ENCODE results near the gene SLC7A10. TPM values are rescaled to one million over a fixed set of nuclear protein-coding genes. Genes with fewer than 3 reads are reported as not detected.

Gene SLC7A10
- total RNA-seq, 1 donor from 2014 or later, result 0.48 TPM

DNA sequence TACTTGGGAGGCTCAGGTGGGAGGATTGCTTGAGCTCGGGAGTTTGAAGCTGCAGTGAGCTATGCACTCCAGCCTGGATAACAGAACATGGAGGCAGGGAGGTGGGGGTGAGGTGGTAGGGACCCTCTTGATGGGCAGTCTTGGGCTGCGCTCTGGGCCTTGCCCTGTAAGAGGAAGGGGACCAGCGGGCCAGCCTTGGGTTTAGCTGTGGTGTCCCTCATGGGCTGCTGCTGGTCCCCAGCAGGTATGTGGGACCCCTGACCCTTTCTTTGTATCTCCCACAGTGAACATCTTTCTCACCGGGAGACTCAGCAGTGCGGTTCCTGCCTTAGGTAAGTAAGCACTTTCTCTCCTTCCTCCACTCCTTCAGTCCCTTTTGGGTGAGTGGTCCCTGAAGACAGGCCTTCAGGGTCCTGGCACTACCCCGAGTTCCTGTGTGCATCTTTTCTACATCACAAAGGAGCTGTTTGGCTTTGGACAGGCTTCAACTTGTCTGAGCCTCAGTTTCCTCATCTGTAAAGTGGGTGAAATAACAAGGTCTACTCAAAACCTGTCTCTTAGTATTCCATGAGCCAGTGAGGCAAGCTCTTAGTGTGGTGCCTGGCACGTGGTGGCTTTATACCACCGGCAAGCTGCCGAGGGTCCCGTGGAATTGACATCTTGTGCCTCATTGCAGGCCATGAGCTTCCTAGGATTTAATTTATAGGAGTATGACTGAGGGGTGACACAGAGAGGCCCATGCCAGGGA lies 29.0 kb downstream of the SLC7A10 start:
- TF ChIP-seq, protein P1, sequence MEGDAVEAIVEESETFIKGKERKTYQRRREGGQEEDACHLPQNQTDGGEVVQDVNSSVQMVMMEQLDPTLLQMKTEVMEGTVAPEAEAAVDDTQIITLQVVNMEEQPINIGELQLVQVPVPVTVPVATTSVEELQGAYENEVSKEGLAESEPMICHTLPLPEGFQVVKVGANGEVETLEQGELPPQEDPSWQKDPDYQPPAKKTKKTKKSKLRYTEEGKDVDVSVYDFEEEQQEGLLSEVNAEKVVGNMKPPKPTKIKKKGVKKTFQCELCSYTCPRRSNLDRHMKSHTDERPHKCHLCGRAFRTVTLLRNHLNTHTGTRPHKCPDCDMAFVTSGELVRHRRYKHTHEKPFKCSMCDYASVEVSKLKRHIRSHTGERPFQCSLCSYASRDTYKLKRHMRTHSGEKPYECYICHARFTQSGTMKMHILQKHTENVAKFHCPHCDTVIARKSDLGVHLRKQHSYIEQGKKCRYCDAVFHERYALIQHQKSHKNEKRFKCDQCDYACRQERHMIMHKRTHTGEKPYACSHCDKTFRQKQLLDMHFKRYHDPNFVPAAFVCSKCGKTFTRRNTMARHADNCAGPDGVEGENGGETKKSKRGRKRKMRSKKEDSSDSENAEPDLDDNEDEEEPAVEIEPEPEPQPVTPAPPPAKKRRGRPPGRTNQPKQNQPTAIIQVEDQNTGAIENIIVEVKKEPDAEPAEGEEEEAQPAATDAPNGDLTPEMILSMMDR (IDR thresholded peaks at IDR 0.05; ENCODE audit: unreplicated experiment), result no peak
- DNase-seq (ENCODE audit: low spot score, unreplicated experiment), result no peak
- peaks cover 18% of the 10 kb centered on the region for H3K27me3 Mint-ChIP-seq
- H3K4me1 Mint-ChIP-seq (ENCODE audit: low read depth), result no peaks in the 10 kb centered on the region
- H3K36me3 Mint-ChIP-seq (ENCODE audit: insufficient read depth), result peaks cover 5% of the 10 kb centered on the region
- H3K4me3 Mint-ChIP-seq (ENCODE audit: low read depth), result peak overlapping the region; percentile 62
- no peaks in the 10 kb centered on the region for H3K9me3 Mint-ChIP-seq (ENCODE audit: low read depth)
- peak overlapping the region; percentile 71 for H3K27ac Mint-ChIP-seq

GRCh38 chr19:33195645-33196347 lies 29.9 kb downstream of the SLC7A10 start:
- TF ChIP-seq, protein P1 (IDR thresholded peaks at IDR 0.05; ENCODE audit: unreplicated experiment), result no peak
- Mint-ChIP-seq H3K4me1 (ENCODE audit: low read depth) (no peaks in the 10 kb centered on the region), H3K27ac (no peak overlapping the region), H3K9me3 (ENCODE audit: low read depth) (no peaks in the 10 kb centered on the region), H3K4me3 (ENCODE audit: low read depth) (peak overlapping the region; percentile 85), H3K36me3 (ENCODE audit: insufficient read depth) (peaks cover 5% of the 10 kb centered on the region), H3K27me3 (peaks cover 23% of the 10 kb centered on the region)
- no peak for DNase-seq (ENCODE audit: low spot score, unreplicated experiment)

DNA sequence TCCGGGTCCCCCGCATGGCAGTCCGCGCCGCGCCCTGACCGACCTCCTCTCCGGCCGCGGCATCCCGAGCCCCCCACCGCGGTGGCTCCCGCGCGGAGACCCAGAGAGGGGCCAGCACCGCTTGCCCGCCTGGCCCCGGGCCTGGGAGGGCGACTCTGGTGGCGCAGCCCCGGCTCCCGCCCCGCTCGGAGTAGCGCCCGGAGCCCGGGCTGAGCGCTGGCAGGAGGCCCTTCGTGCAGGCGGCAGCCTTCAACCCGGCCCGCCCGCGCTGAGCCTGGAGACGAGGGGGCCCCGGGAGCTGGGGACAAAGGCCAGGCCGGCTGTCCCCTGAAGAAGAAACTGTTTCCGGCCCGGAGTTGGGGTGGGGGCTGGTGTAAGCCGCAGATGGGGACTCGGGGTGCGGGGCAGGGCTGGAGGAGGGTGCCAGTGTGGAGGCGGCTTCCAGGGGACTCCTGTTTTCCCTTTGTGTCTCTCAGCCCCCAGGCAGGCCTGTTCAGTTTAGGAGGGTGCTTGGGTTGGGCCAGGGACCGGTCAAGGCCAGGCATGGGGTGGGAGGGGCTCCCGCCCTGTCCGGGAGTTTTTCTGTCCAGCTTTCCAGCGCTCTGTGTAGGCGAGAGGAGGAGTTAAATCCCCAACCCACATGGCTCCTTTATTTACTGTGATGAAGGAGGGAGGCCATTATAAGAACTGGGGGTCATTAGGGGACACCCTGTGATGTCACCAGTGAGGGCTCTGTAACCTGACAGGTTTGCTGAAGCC lies 30.6 kb downstream of the SLC7A10 start:
- peaks cover 5% of the 10 kb centered on the region for H3K36me3 Mint-ChIP-seq (ENCODE audit: insufficient read depth)
- H3K27ac Mint-ChIP-seq, result peak overlapping the region; percentile 93
- no peaks in the 10 kb centered on the region for H3K4me1 Mint-ChIP-seq (ENCODE audit: low read depth)
- H3K4me3 Mint-ChIP-seq (ENCODE audit: low read depth), result peak overlapping the region; percentile 85
- H3K27me3 Mint-ChIP-seq, result peaks cover 30% of the 10 kb centered on the region
- TF ChIP-seq, protein P1 (IDR thresholded peaks at IDR 0.05; ENCODE audit: unreplicated experiment), result no peak
- no peaks in the 10 kb centered on the region for H3K9me3 Mint-ChIP-seq (ENCODE audit: low read depth)
- no peak for DNase-seq (ENCODE audit: low spot score, unreplicated experiment)

DNA sequence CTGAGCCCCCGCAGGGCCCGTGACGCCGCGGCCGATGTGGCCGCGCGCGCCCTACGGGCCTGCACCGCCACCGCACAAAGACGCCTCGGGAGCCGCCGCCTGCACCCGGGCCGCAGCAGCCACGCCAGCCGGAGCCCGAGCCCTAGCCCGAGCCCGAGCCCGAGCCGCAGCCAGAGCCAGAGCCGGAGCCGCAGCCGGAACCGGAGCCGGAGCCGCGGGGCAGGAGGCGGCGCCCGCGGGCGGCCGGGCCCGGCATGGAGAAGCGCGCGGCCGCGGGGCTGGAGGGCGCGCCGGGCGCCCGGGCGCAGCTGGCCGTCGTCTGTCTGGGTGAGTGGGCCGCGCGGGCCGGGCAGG lies 31.1 kb downstream of the SLC7A10 start:
- H3K4me1 Mint-ChIP-seq (ENCODE audit: low read depth), result no peaks in the 10 kb centered on the region
- TF ChIP-seq, protein P1 (IDR thresholded peaks at IDR 0.05; ENCODE audit: unreplicated experiment), result no peak
- peaks cover 34% of the 10 kb centered on the region for H3K27me3 Mint-ChIP-seq
- H3K4me3 Mint-ChIP-seq (ENCODE audit: low read depth), result no peak overlapping the region
- peaks cover 5% of the 10 kb centered on the region for H3K36me3 Mint-ChIP-seq (ENCODE audit: insufficient read depth)
- no peaks in the 10 kb centered on the region for H3K9me3 Mint-ChIP-seq (ENCODE audit: low read depth)
- no peak for DNase-seq (ENCODE audit: low spot score, unreplicated experiment)
- no peak overlapping the region for H3K27ac Mint-ChIP-seq

GRCh38 chr19:33193865-33194362 lies 31.7 kb downstream of the SLC7A10 start, which contains the start of gene LRP3:
Gene LRP3, plus strand, starts transcription at chr19:33194330. Its CDS starts 456 bp downstream, at chr19:33194786.
- TF ChIP-seq, protein P1 (IDR thresholded peaks at IDR 0.05; ENCODE audit: unreplicated experiment), result no peak
- DNase-seq (ENCODE audit: low spot score, unreplicated experiment), result peak; percentile 43
- Mint-ChIP-seq H3K27ac (peak within 1 kb of the TSS; percentile 93), H3K27me3 (peaks cover 38% of the 10 kb centered on the region), H3K36me3 (ENCODE audit: insufficient read depth) (peaks cover 3% of the 10 kb centered on the region), H3K4me1 (ENCODE audit: low read depth) (no peaks in the 10 kb centered on the region), H3K4me3 (ENCODE audit: low read depth) (peak within 1 kb of the TSS; percentile 85), H3K9me3 (ENCODE audit: low read depth) (no peaks in the 10 kb centered on the region)
